ENCODE data around the gene ZNF426.
A peak's percentile ranks its signal among the peaks of the same experiment; 100 is the strongest.
"Not testable (repeated sequence)": the region's sequence is repeated elsewhere in the genome, so short reads cannot be mapped to it uniquely, and the experiment has no call there.

The ZNF426 gene

GRCh38 chr19:9538183-9539058 lies at the start of gene ZNF426:
Gene ZNF426 (minus strand): TSS chr19:9538645. CDS start chr19:9536232, 2,413 bp downstream.
- H3K27ac ChIP-seq = peak within 1 kb of the TSS; percentile 71
- TF ChIP-seq CTCF (conservative IDR thresholded peaks at IDR 0.05) (no peak), ZFX (IDR thresholded peaks at IDR 0.05) (peak; percentile 94)

DNA sequence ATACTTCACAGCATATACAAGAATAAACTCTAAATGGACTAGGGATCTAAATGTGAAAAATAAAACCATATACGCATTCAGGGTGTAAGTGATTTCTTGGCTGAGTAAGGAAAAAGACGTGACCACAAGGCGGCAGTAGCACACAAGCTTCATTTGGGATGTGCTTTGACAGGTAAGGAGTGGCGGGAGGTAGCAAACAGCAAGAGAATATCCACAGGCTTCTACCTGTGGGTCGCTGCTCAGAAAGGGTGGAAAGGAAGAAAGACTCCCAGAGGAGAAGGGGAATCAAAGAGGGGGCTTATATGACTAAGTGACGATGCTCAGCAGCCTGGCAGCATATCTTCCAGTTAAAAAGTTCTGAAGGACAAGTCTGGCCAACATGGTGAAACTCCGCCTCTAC lies 48.3 kb upstream of the ZNF426 start:
- TF ChIP-seq ZFX (IDR thresholded peaks at IDR 0.05) (no peak), CTCF (conservative IDR thresholded peaks at IDR 0.05) (peak; percentile 89)
- no peak overlapping the region for H3K27ac ChIP-seq

GRCh38 chr19:9584073-9584833 lies 45.8 kb upstream of the ZNF426 start, which contains the start of gene ZNF121:
Gene ZNF121 (minus strand): TSS chr19:9584504. CDS start chr19:9568097, 16,407 bp downstream.
- TF ChIP-seq ZFX (IDR thresholded peaks at IDR 0.05) = peak; percentile 93
- no peak for TF ChIP-seq CTCF (conservative IDR thresholded peaks at IDR 0.05)
- H3K27ac ChIP-seq = peak within 1 kb of the TSS; percentile 92

GRCh38 chr19:9582081-9582725 lies 43.8 kb upstream of the ZNF426 start:
- H3K27ac ChIP-seq = not testable (repeated sequence)

DNA sequence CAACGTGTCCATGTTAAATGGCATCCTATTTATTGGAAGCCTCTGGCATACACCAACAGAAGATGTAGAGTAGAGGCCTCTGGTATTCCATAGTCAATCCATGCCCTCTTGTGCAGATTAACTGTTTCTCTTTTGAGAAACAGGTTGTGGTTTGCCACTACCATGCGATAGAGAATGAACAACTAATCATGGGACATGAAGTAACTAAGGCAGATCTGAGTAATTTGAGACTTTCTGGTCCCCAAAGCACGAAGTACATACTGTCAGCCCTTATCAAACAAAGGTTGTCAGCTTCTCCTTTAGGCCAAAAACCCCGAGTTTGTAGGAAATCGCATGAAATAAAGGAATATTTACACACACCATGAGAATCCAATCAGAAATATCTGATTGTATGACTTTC lies 42.3 kb upstream of the ZNF426 start:
- TF ChIP-seq ZFX (IDR thresholded peaks at IDR 0.05) (no peak), CTCF (conservative IDR thresholded peaks at IDR 0.05) (no peak)
- no peak overlapping the region for H3K27ac ChIP-seq

DNA sequence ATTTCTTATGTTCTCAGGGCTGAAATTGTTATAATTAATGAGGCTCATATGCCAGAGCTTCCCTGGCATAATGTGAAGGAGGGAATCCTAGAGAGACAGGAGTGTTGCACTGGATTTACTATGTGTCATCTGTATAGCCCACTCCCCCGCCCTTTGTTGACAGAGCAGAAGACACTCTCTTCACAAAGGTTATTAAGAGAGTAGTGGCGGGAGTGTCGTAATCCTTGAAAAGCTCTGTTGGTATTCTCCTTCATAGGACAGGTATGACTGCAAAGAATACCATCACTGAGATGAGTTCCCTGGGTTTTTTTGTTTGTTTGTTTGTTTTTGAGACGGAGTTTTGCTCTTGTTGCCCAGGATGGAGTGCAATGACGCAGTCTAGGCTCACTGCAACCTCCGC lies 31.8 kb upstream of the ZNF426 start:
- TF ChIP-seq ZFX (IDR thresholded peaks at IDR 0.05) = no peak

GRCh38 chr19:9566729-9567128 lies 28.3 kb upstream of the ZNF426 start:
- TF ChIP-seq ZFX (IDR thresholded peaks at IDR 0.05) = no peak
- peak; percentile 15; the same call in 1 of the 2 replicates for TF ChIP-seq CTCF (conservative IDR thresholded peaks at IDR 0.05)
- H3K27ac ChIP-seq = no peak overlapping the region

More for the DNA sequence above, 31.8 kb upstream of the ZNF426 start:
- no peak overlapping the region for H3K27ac ChIP-seq
